PC-3 (cell line): Measurements from ENCODE around the gene SEC23B. TPM values are rescaled to one million over a fixed set of nuclear protein-coding genes. Genes with fewer than 3 reads are reported as not detected.

Experiments used
- ATAC-seq: fragments of 200-7000 bp; cut with Tn5 transposase; 2 replicates; pipeline ENCODE4 v1.9.1; 2020; ENCODE audit warnings: mild to moderate bottlenecking, moderate library complexity
- BruUV-seq: library from RNA; stranded (reverse); fragments of 400-500 nt; replicated peaks from 2 replicates; lab custom pipeline; 2021; lab: Mats Ljungman, UMichigan
- CTCF ChIA-PET: fragments of 300-600 bp; sonication (Branson Sonifier 250); formaldehyde crosslinking; loops from one replicate; lab custom pipeline; 2022; ENCODE audit warnings: antibody characterized with exemption; lab: Charles Lee
- POLR2A ChIA-PET: fragments of 300-600 bp; sonication (Branson Sonifier 250); formaldehyde crosslinking; loops from one replicate; lab custom pipeline; 2022; ENCODE audit warnings: antibody characterized with exemption; ENCODE audit not compliant: unreplicated experiment; lab: Charles Lee
- DNase-seq: peaks from one replicate; pipeline ENCODE4 v3.0.0-alpha.2; 2015
- H2AFZ ChIP-seq: fragments of 300-600 bp; sonication (generic); 2 replicates; pipeline ENCODE4 v1.6.0; 2016; ENCODE audit warnings: antibody characterized with exemption, low read length
- H3F3A ChIP-seq: fragments of 300-600 bp; sonication (generic); one replicate; pipeline ENCODE4 v1.6.0; 2017; ENCODE audit warnings: antibody characterized with exemption, low read length, control low read depth, mild to moderate bottlenecking; ENCODE audit not compliant: unreplicated experiment
- H3K27ac ChIP-seq: fragments of 300-600 bp; sonication (generic); 2 replicates; pipeline ENCODE4 v1.5.1; 2016; ENCODE audit warnings: mild to moderate bottlenecking, low read length
- H3K27me3 ChIP-seq: fragments of 300-600 bp; sonication (generic); 2 replicates; pipeline ENCODE4 v1.6.1; 2016; ENCODE audit warnings: low read length, mixed read lengths
- H3K36me3 ChIP-seq: fragments of 300-600 bp; sonication (generic); 2 replicates; pipeline ENCODE4 v1.6.1; 2016; ENCODE audit warnings: low read depth, mixed run types, low read length, mixed read lengths
- H3K4me1 ChIP-seq: fragments of 300-600 bp; sonication (generic); 2 replicates; pipeline ENCODE4 v1.5.1; 2016; ENCODE audit warnings: low read length; ENCODE audit not compliant: insufficient read depth
- H3K4me2 ChIP-seq: fragments of 300-600 bp; sonication (generic); 2 replicates; pipeline ENCODE4 v1.6.0; 2016; ENCODE audit warnings: low read length
- H3K4me3 ChIP-seq: fragments of 300-600 bp; sonication (generic); 2 replicates; pipeline ENCODE4 v1.5.1; 2016; ENCODE audit warnings: mild to moderate bottlenecking, low read length, mixed read lengths
- H3K79me2 ChIP-seq: fragments of 300-600 bp; sonication (generic); 2 replicates; pipeline ENCODE4 v1.6.1; 2017; ENCODE audit warnings: low read length, mixed read lengths
- H3K9ac ChIP-seq: fragments of 300-600 bp; sonication (generic); 2 replicates; pipeline ENCODE4 v1.6.0; 2016; ENCODE audit warnings: mild to moderate bottlenecking, low read length
- H3K9me2 ChIP-seq: fragments of 300-600 bp; sonication (generic); replicated peaks from 2 replicates; pipeline ENCODE4 v1.6.1; 2016; ENCODE audit warnings: mixed run types, low read length, mixed read lengths
- H3K9me3 ChIP-seq: fragments of 300-600 bp; sonication (generic); 2 replicates; pipeline ENCODE4 v1.6.1; 2016; ENCODE audit warnings: low read length, mixed read lengths
- H4K20me1 ChIP-seq: fragments of 300-600 bp; sonication (generic); 2 replicates; pipeline ENCODE4 v1.6.1; 2016; ENCODE audit warnings: low read length, mixed read lengths
- EZH2 ChIP-seq: fragments of 300-600 bp; sonication (generic); IDR thresholded peaks from one replicate; pipeline ENCODE4 v1.6.1; 2017; ENCODE audit warnings: antibody characterized with exemption, mild to moderate bottlenecking, low read length; ENCODE audit not compliant: unreplicated experiment
- EZH2phosphoT487 ChIP-seq: fragments of 300-600 bp; sonication (generic); IDR thresholded peaks from 2 replicates; pipeline ENCODE4 v1.6.1; 2018; ENCODE audit warnings: mild to moderate bottlenecking, antibody characterized with exemption, low read length, borderline replicate concordance
- intact Hi-C: fragments of 100-400 bp; cut with micrococcal nuclease; formaldehyde crosslinking; loops from 2 replicates; pipeline ENCODE4 v1.9.0; 2023
- total RNA-seq: library from RNA; depleted of rRNA; stranded (reverse); fragments of >200 nt; gene quantifications from 2 replicates; pipeline ENCODE4 v1.2.3, GENCODE V29; 2014
- TF ChIP-seq, protein P1 (sequence below): fragments of 300-600 bp; sonication (generic); conservative IDR thresholded peaks from 2 replicates; pipeline ENCODE4 v1.5.1; 2017; ENCODE audit warnings: antibody characterized with exemption, low read depth, mild to moderate bottlenecking, low read length

Gene SEC23B
- total RNA-seq, 1 experiment from 2014 or later: 89.5 TPM

GRCh38 chr20:18532626-18533025 lies 24.9 kb downstream of the SEC23B start:
- intact Hi-C loops: no loop called here
- no peak overlapping the region for H3K9ac ChIP-seq
- ATAC-seq (no peak), DNase-seq (no peak)
- ChIA-PET CTCF (no interaction called here), POLR2A (no interaction called here)
- no peaks in the 10 kb centered on the region for H3K9me2 ChIP-seq
- no peak overlapping the region for H3K4me2 ChIP-seq
- H3K27me3 ChIP-seq: no peaks in the 10 kb centered on the region
- H3K36me3 ChIP-seq: peaks cover 72% of the 10 kb centered on the region
- TF ChIP-seq EZH2 (no peak), EZH2phosphoT487 (no peak)
- TF ChIP-seq, protein P1, sequence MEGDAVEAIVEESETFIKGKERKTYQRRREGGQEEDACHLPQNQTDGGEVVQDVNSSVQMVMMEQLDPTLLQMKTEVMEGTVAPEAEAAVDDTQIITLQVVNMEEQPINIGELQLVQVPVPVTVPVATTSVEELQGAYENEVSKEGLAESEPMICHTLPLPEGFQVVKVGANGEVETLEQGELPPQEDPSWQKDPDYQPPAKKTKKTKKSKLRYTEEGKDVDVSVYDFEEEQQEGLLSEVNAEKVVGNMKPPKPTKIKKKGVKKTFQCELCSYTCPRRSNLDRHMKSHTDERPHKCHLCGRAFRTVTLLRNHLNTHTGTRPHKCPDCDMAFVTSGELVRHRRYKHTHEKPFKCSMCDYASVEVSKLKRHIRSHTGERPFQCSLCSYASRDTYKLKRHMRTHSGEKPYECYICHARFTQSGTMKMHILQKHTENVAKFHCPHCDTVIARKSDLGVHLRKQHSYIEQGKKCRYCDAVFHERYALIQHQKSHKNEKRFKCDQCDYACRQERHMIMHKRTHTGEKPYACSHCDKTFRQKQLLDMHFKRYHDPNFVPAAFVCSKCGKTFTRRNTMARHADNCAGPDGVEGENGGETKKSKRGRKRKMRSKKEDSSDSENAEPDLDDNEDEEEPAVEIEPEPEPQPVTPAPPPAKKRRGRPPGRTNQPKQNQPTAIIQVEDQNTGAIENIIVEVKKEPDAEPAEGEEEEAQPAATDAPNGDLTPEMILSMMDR: no peak
- H3F3A ChIP-seq: no peaks in the 10 kb centered on the region
- no peak overlapping the region for H2AFZ ChIP-seq
- no peaks in the 10 kb centered on the region for H4K20me1 ChIP-seq
- no peak overlapping the region for H3K27ac ChIP-seq
- BruUV-seq: no TSS peak
- H3K4me1 ChIP-seq: peaks cover 7% of the 10 kb centered on the region
- H3K9me3 ChIP-seq: no peaks in the 10 kb centered on the region
- no peaks in the 10 kb centered on the region for H3K79me2 ChIP-seq
- no peak overlapping the region for H3K4me3 ChIP-seq

GRCh38 chr20:18533491-18533890 lies 25.8 kb downstream of the SEC23B start:
- Histone ChIP-seq H2AFZ (no peak overlapping the region), H3K27ac (no peak overlapping the region), H3K4me2 (no peak overlapping the region), H3K9ac (no peak overlapping the region), H3K27me3 (no peaks in the 10 kb centered on the region), H3K9me2 (no peaks in the 10 kb centered on the region), H3K4me1 (peaks cover 3% of the 10 kb centered on the region; the same call in 1 of the 2 replicates), H3K9me3 (no peaks in the 10 kb centered on the region), H3K36me3 (peaks cover 66% of the 10 kb centered on the region), H4K20me1 (no peaks in the 10 kb centered on the region), H3K4me3 (no peak overlapping the region), H3K79me2 (no peaks in the 10 kb centered on the region), H3F3A (no peaks in the 10 kb centered on the region)
- ATAC-seq: no peak; the same call in 1 of the 2 replicates
- BruUV-seq: no TSS peak
- ChIA-PET CTCF (no interaction called here), POLR2A (interaction anchor here (1.1 kb wide), 1 partner anchor 26 kb away, joined by 5 read pairs; the partner anchor contains the start of gene SEC23B)
- TF ChIP-seq EZH2phosphoT487: no peak
- no peak for DNase-seq
- intact Hi-C loops: no loop called here

GRCh38 chr20:18533978-18534644 lies 26.4 kb downstream of the SEC23B start:
- Histone ChIP-seq H3K4me2 (no peak overlapping the region), H3F3A (no peaks in the 10 kb centered on the region), H4K20me1 (no peaks in the 10 kb centered on the region), H3K36me3 (peaks cover 63% of the 10 kb centered on the region), H3K9me2 (no peaks in the 10 kb centered on the region), H3K27ac (no peak overlapping the region), H3K4me3 (no peak overlapping the region), H3K4me1 (peaks cover 3% of the 10 kb centered on the region; the same call in 1 of the 2 replicates), H3K79me2 (no peaks in the 10 kb centered on the region), H3K27me3 (no peaks in the 10 kb centered on the region), H2AFZ (no peak overlapping the region), H3K9me3 (no peaks in the 10 kb centered on the region), H3K9ac (no peak overlapping the region)
- ChIA-PET CTCF (no interaction called here), POLR2A (interaction anchor here (1.1 kb wide), 1 partner anchor 26 kb away, joined by 5 read pairs; the partner anchor contains the start of gene SEC23B)
- ATAC-seq (peak; percentile 48), DNase-seq (no peak)
- intact Hi-C loops: no loop called here
- TF ChIP-seq, protein P1: no peak
- TF ChIP-seq EZH2 (no peak), EZH2phosphoT487 (no peak)
- TSS peak; percentile 7 for BruUV-seq
